SK-N-SH (cell line): Measurements from ENCODE around the gene SLAMF1. TPM values are rescaled to one million over a fixed set of nuclear protein-coding genes. Genes with fewer than 3 reads are reported as not detected.

Source experiments
- CTCF ChIA-PET: fragments of 300-600, 350-600 bp; formaldehyde crosslinking; extraction: SDS; loops from one replicate; lab custom pipeline; 2021; lab: Yijun Ruan, JAX
- POLR2A ChIA-PET: fragments of 350-600 bp; sonication (Branson Sonifier 250); formaldehyde crosslinking; extraction: SDS; loops from one replicate; lab custom pipeline; 2020; ENCODE audit warnings: antibody characterized with exemption, inconsistent platforms; lab: Yijun Ruan, JAX
- DNase-seq: peaks from one replicate; pipeline ENCODE4 v3.0.0; 2012
- H2AFZ ChIP-seq: fragments of 200-600 bp; sonication (generic); 2 replicates; pipeline ENCODE4 v1.8.1; 2016; ENCODE audit warnings: antibody characterized with exemption, mild to moderate bottlenecking, low read depth
- H3F3A ChIP-seq: fragments of 200-600 bp; sonication (generic); replicated peaks from 2 replicates; pipeline ENCODE3; 2016; ENCODE audit warnings: antibody characterized with exemption, mild to moderate bottlenecking; ENCODE audit not compliant: insufficient read depth
- H3K27ac ChIP-seq, 2 experiments: fragments of 200-500 bp in 1 of 2; fragments of 200-600 bp in 1 of 2; sonication (Bioruptor generic) in 1 of 2; sonication (generic), shearing (Covaris generic) in 1 of 2; 2 replicates each; pipeline versions ENCODE4 v1.5.1 to v1.6.1; 2014 to 2016; ENCODE audit warnings: low read depth in 2 of 2, inconsistent platforms in 1 of 2, low read length in 1 of 2, mild to moderate bottlenecking in 1 of 2, mixed read lengths in 1 of 2
- H3K27me3 ChIP-seq: fragments of 200-600 bp; sonication (generic), shearing (Covaris generic); 2 replicates; pipeline ENCODE4 v1.6.1; 2016; ENCODE audit warnings: mixed run types; ENCODE audit not compliant: insufficient read depth
- H3K36me3 ChIP-seq, 2 experiments: fragments of 200-500 bp in 1 of 2; fragments of 200-600 bp in 1 of 2; sonication (Bioruptor generic) in 1 of 2; sonication (generic) in 1 of 2; replicated peaks in 1 of 2; 2 replicates each; pipeline versions ENCODE3 to v1.5.1; 2014 to 2016; ENCODE audit warnings: low read length in 1 of 2, mild to moderate bottlenecking in 1 of 2; ENCODE audit not compliant: insufficient read depth in 2 of 2, control insufficient read depth in 1 of 2
- H3K4me1 ChIP-seq, 2 experiments: fragments of 200-500 bp in 1 of 2; fragments of 200-600 bp in 1 of 2; sonication (Bioruptor generic) in 1 of 2; sonication (generic), shearing (Covaris generic) in 1 of 2; 2 replicates each; pipeline versions ENCODE4 v1.5.1 to v1.6.1; 2014 to 2016; ENCODE audit warnings: low read depth in 1 of 2, low read length in 1 of 2, mixed run types in 1 of 2; ENCODE audit not compliant: insufficient read depth in 2 of 2, control insufficient read depth in 1 of 2
- H3K4me2 ChIP-seq: fragments of 200-600 bp; sonication (generic), shearing (Covaris generic); 2 replicates; pipeline ENCODE4 v1.6.1; 2017; ENCODE audit warnings: mixed run types
- H3K4me3 ChIP-seq, 2 experiments: fragments of 200-500 bp in 1 of 2; fragments of 200-600 bp in 1 of 2; sonication (Bioruptor generic) in 1 of 2; sonication (generic), shearing (Covaris generic) in 1 of 2; 2 replicates each; pipeline versions ENCODE4 v1.5.1 to v1.8.1; 2014 to 2016; ENCODE audit warnings: low read depth in 2 of 2, inconsistent platforms in 1 of 2, low read length in 1 of 2, mild to moderate bottlenecking in 1 of 2, mixed read lengths in 1 of 2, moderate library complexity in 1 of 2
- H3K79me2 ChIP-seq: fragments of 200-600 bp; sonication (generic); 2 replicates; pipeline ENCODE4 v1.8.1; 2017; ENCODE audit warnings: mild to moderate bottlenecking; ENCODE audit not compliant: insufficient read depth
- H3K9ac ChIP-seq: fragments of 200-600 bp; sonication (generic); 2 replicates; pipeline ENCODE4 v1.6.1; 2017; ENCODE audit warnings: mixed run types
- H3K9me2 ChIP-seq: fragments of 200-600 bp; sonication (generic); 2 replicates; pipeline ENCODE4 v1.6.1; 2017; ENCODE audit warnings: mixed run types
- H3K9me3 ChIP-seq: fragments of 200-600 bp; sonication (generic); 2 replicates; pipeline ENCODE4 v1.6.1; 2017; ENCODE audit warnings: mixed run types, mild to moderate bottlenecking, moderate library complexity
- H4K20me1 ChIP-seq: fragments of 200-600 bp; sonication (generic); 2 replicates; pipeline ENCODE4 v1.6.1; 2017; ENCODE audit warnings: mild to moderate bottlenecking, mixed run types; ENCODE audit not compliant: insufficient read depth
- CHD2 ChIP-seq: fragments of 150-350 bp; IDR thresholded peaks from 2 replicates; pipeline ENCODE4 v1.6.1; 2018; ENCODE audit warnings: low read length; ENCODE audit not compliant: partially characterized antibody
- FOSL2 ChIP-seq: IDR thresholded peaks from 2 replicates; pipeline ENCODE4 v1.4.0; 2012; ENCODE audit warnings: low read depth, mild to moderate bottlenecking, moderate library complexity, borderline replicate concordance
- FOXJ3 ChIP-seq: sonication (generic); formaldehyde crosslinking; IDR thresholded peaks from 2 replicates; pipeline ENCODE4 v1.5.1; 2020; ENCODE audit warnings: mild to moderate bottlenecking, missing genetic modification reagents
- GABPA ChIP-seq: IDR thresholded peaks from 2 replicates; pipeline ENCODE4 v1.4.0; 2012; ENCODE audit warnings: low read depth, mild to moderate bottlenecking
- GATA2 ChIP-seq: sonication (generic); formaldehyde crosslinking; IDR thresholded peaks from 2 replicates; pipeline ENCODE4 v1.5.0; 2020; ENCODE audit warnings: mild to moderate bottlenecking, missing genetic modification reagents
- JUND ChIP-seq: IDR thresholded peaks from 2 replicates; pipeline ENCODE4 v1.4.0; 2012
- MXI1 ChIP-seq: IDR thresholded peaks from 2 replicates; pipeline ENCODE4 v1.6.1; 2012; ENCODE audit warnings: mild to moderate bottlenecking, low read depth, low read length, improper control_type of control experiment
- NFIC ChIP-seq: IDR thresholded peaks from 2 replicates; pipeline ENCODE4 v1.4.0; 2012; ENCODE audit warnings: borderline replicate concordance
- NRF1 ChIP-seq: IDR thresholded peaks from 2 replicates; pipeline ENCODE4 v1.6.1; 2012; ENCODE audit warnings: low read depth, mild to moderate bottlenecking, low read length
- POLR2AphosphoS5 ChIP-seq: IDR thresholded peaks from 2 replicates; pipeline ENCODE4 v1.6.1; 2012; ENCODE audit warnings: low read depth, low read length
- RCOR1 ChIP-seq: fragments of 150-350 bp; IDR thresholded peaks from 2 replicates; pipeline ENCODE4 v1.6.1; 2017; ENCODE audit warnings: antibody characterized with exemption, low read length
- RFX5 ChIP-seq: IDR thresholded peaks from 2 replicates; pipeline ENCODE4 v1.6.1; 2012; ENCODE audit warnings: mild to moderate bottlenecking, improper control_type of control experiment, low read length
- SIN3A ChIP-seq: IDR thresholded peaks from 2 replicates; pipeline ENCODE4 v1.6.1; 2012; ENCODE audit warnings: low read depth, mild to moderate bottlenecking, low read length, moderate library complexity, borderline replicate concordance
- TCF12 ChIP-seq: IDR thresholded peaks from 2 replicates; pipeline ENCODE4 v1.4.0; 2012
- TEAD4 ChIP-seq: IDR thresholded peaks from 2 replicates; pipeline ENCODE4 v1.4.0; 2012; ENCODE audit warnings: mild to moderate bottlenecking, borderline replicate concordance; ENCODE audit not compliant: insufficient read depth
- WGBS: methylation state at CpG from one replicate; pipeline ENCODE4 v1.1.6; 2017; ENCODE audit warnings: low lambda C conversion rate; 5-methylcytosine and 5-hydroxymethylcytosine counted together
- polyA plus RNA-seq, 3 experiments: library from polyadenylated mRNA; depleted of rRNA; stranded (reverse); fragments of >200 nt; gene quantifications; 2 replicates each; pipeline ENCODE4 v1.2.3, GENCODE V29; 2012
- TF ChIP-seq, protein P1 (sequence below): IDR thresholded peaks from 2 replicates; pipeline ENCODE4 v1.6.1; 2012; ENCODE audit warnings: mild to moderate bottlenecking, low read depth, low read length, moderate library complexity
- TF ChIP-seq, protein P2 (sequence below): fragments of 200-600 bp; sonication (generic); IDR thresholded peaks from 2 replicates; pipeline ENCODE4 v1.6.1; 2017; ENCODE audit warnings: antibody characterized with exemption, mild to moderate bottlenecking, moderate library complexity
- TF ChIP-seq, protein P3 (sequence below): fragments of 150-350 bp; IDR thresholded peaks from 2 replicates; pipeline ENCODE4 v1.6.1; 2016; ENCODE audit warnings: mild to moderate bottlenecking, low read depth, low read length

Gene SLAMF1
- polyA plus RNA-seq, 1 of the 3 experiments (the other 2 are of a cell fraction) = not detected

DNA sequence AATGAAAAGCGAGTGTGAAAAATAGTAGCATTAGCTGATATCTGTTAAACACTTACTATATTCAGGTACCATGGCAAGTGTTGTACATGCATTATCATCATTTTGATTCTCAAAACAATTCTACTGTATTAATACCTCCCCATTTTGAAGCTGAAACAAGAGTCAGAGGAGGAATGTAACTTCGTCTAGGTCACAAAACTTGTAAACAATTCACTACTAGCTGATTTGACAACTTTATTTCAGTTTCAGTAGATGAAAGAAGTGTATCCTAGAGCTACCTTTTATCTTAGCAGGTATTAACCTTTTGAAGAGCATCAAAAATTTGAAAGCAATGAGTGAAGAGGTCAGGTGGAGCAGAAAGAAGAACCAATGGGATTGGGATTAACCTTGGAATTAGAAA, 69.2 kb downstream of the SLAMF1 start:
- Histone ChIP-seq H3K4me3 (no peak overlapping the region), H3K27ac (no peak overlapping the region), H2AFZ (no peak overlapping the region), H3K9me2 (0 out of 2 replicates have a peak, but pooled peaks cover 3% of the 10 kb centered on the region), H3K9ac (no peak overlapping the region), H3K36me3 (no peaks in the 10 kb centered on the region), H3F3A (no peaks in the 10 kb centered on the region), H3K9me3 (no peaks in the 10 kb centered on the region), H3K79me2 (no peaks in the 10 kb centered on the region), H4K20me1 (no peaks in the 10 kb centered on the region), H3K4me2 (no peak overlapping the region), H3K27me3 (no peaks in the 10 kb centered on the region), H3K4me1 (no peaks in the 10 kb centered on the region)
- POLR2A ChIA-PET = no interaction called here
- CTCF ChIA-PET = no interaction called here
- 0% methylated on average over 2 of the region's 2 CpGs for WGBS
- no peak for TF ChIP-seq FOSL2
- no peak for TF ChIP-seq CHD2
- no peak for TF ChIP-seq NFIC
- no peak for TF ChIP-seq TCF12
- no peak for TF ChIP-seq JUND
- no peak for DNase-seq

DNA sequence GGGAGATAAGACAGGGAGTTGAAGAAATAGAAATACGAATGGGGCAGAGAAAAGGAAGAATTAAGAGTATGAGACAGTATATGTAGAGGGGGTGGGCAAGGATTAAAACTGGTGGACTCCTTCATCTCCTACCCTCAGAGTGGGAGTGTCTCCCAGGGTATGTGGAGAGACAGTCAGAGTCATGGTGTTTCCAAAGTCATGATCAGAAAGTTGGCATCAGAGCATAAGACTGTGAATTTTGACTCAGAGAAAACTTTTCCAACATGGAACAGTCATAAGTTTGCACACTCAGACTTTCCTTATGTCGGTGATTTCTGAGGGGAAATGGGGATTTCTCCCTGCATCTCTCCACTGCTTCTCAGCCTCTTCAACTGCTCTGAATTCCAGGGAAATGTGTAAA, 70.0 kb downstream of the SLAMF1 start:
- no peak for DNase-seq
- no peak overlapping the region for H3K27ac ChIP-seq
- POLR2A ChIA-PET = no interaction called here
- H4K20me1 ChIP-seq = no peaks in the 10 kb centered on the region
- no peaks in the 10 kb centered on the region for H3K27me3 ChIP-seq
- H3F3A ChIP-seq = no peaks in the 10 kb centered on the region
- WGBS = 4% methylated on average over 2 of the region's 2 CpGs
- H3K9me2 ChIP-seq = 0 out of 2 replicates have a peak, but pooled peaks cover 3% of the 10 kb centered on the region
- no peaks in the 10 kb centered on the region for H3K9me3 ChIP-seq
- H3K9ac ChIP-seq = no peak overlapping the region
- H3K36me3 ChIP-seq = no peaks in the 10 kb centered on the region
- CTCF ChIA-PET = no interaction called here
- H3K4me2 ChIP-seq = no peak overlapping the region
- H3K79me2 ChIP-seq = no peaks in the 10 kb centered on the region
- H3K4me3 ChIP-seq = no peak overlapping the region
- TF ChIP-seq GABPA (no peak), GATA2 (no peak), SIN3A (no peak), JUND (no peak), RCOR1 (no peak), RFX5 (no peak), NRF1 (no peak), FOSL2 (no peak), TEAD4 (no peak), MXI1 (no peak), FOXJ3 (no peak), POLR2AphosphoS5 (no peak)
- TF ChIP-seq, protein P1, sequence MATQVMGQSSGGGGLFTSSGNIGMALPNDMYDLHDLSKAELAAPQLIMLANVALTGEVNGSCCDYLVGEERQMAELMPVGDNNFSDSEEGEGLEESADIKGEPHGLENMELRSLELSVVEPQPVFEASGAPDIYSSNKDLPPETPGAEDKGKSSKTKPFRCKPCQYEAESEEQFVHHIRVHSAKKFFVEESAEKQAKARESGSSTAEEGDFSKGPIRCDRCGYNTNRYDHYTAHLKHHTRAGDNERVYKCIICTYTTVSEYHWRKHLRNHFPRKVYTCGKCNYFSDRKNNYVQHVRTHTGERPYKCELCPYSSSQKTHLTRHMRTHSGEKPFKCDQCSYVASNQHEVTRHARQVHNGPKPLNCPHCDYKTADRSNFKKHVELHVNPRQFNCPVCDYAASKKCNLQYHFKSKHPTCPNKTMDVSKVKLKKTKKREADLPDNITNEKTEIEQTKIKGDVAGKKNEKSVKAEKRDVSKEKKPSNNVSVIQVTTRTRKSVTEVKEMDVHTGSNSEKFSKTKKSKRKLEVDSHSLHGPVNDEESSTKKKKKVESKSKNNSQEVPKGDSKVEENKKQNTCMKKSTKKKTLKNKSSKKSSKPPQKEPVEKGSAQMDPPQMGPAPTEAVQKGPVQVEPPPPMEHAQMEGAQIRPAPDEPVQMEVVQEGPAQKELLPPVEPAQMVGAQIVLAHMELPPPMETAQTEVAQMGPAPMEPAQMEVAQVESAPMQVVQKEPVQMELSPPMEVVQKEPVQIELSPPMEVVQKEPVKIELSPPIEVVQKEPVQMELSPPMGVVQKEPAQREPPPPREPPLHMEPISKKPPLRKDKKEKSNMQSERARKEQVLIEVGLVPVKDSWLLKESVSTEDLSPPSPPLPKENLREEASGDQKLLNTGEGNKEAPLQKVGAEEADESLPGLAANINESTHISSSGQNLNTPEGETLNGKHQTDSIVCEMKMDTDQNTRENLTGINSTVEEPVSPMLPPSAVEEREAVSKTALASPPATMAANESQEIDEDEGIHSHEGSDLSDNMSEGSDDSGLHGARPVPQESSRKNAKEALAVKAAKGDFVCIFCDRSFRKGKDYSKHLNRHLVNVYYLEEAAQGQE = no peak
- TF ChIP-seq, protein P2, sequence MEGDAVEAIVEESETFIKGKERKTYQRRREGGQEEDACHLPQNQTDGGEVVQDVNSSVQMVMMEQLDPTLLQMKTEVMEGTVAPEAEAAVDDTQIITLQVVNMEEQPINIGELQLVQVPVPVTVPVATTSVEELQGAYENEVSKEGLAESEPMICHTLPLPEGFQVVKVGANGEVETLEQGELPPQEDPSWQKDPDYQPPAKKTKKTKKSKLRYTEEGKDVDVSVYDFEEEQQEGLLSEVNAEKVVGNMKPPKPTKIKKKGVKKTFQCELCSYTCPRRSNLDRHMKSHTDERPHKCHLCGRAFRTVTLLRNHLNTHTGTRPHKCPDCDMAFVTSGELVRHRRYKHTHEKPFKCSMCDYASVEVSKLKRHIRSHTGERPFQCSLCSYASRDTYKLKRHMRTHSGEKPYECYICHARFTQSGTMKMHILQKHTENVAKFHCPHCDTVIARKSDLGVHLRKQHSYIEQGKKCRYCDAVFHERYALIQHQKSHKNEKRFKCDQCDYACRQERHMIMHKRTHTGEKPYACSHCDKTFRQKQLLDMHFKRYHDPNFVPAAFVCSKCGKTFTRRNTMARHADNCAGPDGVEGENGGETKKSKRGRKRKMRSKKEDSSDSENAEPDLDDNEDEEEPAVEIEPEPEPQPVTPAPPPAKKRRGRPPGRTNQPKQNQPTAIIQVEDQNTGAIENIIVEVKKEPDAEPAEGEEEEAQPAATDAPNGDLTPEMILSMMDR = no peak
- TF ChIP-seq, protein P3, sequence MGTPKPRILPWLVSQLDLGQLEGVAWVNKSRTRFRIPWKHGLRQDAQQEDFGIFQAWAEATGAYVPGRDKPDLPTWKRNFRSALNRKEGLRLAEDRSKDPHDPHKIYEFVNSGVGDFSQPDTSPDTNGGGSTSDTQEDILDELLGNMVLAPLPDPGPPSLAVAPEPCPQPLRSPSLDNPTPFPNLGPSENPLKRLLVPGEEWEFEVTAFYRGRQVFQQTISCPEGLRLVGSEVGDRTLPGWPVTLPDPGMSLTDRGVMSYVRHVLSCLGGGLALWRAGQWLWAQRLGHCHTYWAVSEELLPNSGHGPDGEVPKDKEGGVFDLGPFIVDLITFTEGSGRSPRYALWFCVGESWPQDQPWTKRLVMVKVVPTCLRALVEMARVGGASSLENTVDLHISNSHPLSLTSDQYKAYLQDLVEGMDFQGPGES = no peak
- TF ChIP-seq, all 33 proteins: peak for 0
- Histone ChIP-seq H3K4me1 (no peaks in the 10 kb centered on the region), H2AFZ (no peak overlapping the region)
